ENCODE results near the gene WAPL.

GRCh38 chr10:86498598-86498997 is 23.0 kb downstream of the WAPL start:
- TF ChIP-seq CTCF (IDR thresholded peaks at IDR 0.05) (no peak), POLR2A (IDR thresholded peaks at IDR 0.05) (no peak)

Data from ovary (tissue), 3 donors.